Measurements from ENCODE around the gene ELMOD3.

Gene ELMOD3

DNA sequence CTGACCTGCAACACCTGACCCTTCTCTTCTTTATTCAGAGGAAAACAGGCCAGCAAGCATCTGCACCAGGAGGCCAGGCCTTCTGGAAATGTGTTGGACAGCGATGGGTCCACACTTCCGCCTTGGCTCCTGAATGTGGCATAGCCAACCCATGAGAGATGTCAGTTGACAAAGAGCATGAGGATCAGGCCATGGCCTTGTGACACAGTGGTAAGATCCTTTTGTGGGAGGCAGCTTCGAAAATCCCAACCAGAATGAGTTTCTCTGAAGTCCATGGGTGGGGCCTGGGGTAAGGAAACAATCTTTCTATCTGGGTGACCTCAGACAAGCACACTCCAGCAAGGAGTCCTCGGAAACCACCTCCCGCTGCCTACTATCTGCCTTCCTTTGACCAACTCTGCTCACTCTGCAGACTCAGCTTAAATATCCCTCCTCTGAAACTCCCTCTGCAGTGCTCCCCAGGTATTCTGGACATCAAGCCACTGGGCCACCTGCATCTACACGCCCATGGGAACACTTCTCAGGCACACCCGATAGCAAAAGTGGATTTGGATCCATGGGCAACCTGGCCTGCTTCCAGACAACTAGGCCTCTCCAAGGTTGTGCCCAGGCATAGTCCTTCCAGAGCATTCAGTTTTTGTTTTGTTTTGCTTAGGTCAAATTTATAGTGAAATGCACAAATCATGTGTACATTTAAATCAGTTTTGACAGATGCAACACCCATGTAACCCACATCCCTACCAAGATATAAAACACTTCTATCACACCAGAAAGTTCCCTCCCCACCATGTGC, 60.4 kb downstream of the ELMOD3 start:
- Histone ChIP-seq H2AFZ (ENCODE audit: low read length) (no peak overlapping the region), H3K4me2 (ENCODE audit: low read depth, low read length) (no peak overlapping the region), H3K4me1 (ENCODE audit: low read length) (peaks cover 10% of the 10 kb centered on the region), H3F3A (ENCODE audit: insufficient read depth, low read length) (peaks cover 7% of the 10 kb centered on the region; the same call in 1 of the 2 replicates), H4K20me1 (ENCODE audit: insufficient read depth, low read length) (no peaks in the 10 kb centered on the region), H3K9me2 (replicated peaks; ENCODE audit: insufficient read depth, low read length) (no peaks in the 10 kb centered on the region), H3K27ac (ENCODE audit: low read length) (no peak overlapping the region), H3K36me3 (replicated peaks; ENCODE audit: insufficient read depth, low read length) (no peaks in the 10 kb centered on the region), H3K4me3 (ENCODE audit: low read length) (no peak overlapping the region), H3K9ac (ENCODE audit: low read length) (no peak overlapping the region), H3K79me2 (ENCODE audit: low read length) (no peaks in the 10 kb centered on the region), H3K9me3 (replicated peaks; ENCODE audit: insufficient read depth, low read length) (no peaks in the 10 kb centered on the region), H3K27me3 (replicated peaks; ENCODE audit: insufficient read depth, low read length) (no peaks in the 10 kb centered on the region)
- DNase-seq, result no peak
- no peak for TF ChIP-seq EZH2phosphoT487 (IDR thresholded peaks at IDR 0.05; ENCODE audit: low read length)
- TF ChIP-seq, protein P1, sequence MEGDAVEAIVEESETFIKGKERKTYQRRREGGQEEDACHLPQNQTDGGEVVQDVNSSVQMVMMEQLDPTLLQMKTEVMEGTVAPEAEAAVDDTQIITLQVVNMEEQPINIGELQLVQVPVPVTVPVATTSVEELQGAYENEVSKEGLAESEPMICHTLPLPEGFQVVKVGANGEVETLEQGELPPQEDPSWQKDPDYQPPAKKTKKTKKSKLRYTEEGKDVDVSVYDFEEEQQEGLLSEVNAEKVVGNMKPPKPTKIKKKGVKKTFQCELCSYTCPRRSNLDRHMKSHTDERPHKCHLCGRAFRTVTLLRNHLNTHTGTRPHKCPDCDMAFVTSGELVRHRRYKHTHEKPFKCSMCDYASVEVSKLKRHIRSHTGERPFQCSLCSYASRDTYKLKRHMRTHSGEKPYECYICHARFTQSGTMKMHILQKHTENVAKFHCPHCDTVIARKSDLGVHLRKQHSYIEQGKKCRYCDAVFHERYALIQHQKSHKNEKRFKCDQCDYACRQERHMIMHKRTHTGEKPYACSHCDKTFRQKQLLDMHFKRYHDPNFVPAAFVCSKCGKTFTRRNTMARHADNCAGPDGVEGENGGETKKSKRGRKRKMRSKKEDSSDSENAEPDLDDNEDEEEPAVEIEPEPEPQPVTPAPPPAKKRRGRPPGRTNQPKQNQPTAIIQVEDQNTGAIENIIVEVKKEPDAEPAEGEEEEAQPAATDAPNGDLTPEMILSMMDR (IDR thresholded peaks at IDR 0.05; ENCODE audit: low read length), result no peak
- no peak for TF ChIP-seq EZH2 (optimal IDR thresholded peaks at IDR 0.05; ENCODE audit: low read depth, low read length)

DNA sequence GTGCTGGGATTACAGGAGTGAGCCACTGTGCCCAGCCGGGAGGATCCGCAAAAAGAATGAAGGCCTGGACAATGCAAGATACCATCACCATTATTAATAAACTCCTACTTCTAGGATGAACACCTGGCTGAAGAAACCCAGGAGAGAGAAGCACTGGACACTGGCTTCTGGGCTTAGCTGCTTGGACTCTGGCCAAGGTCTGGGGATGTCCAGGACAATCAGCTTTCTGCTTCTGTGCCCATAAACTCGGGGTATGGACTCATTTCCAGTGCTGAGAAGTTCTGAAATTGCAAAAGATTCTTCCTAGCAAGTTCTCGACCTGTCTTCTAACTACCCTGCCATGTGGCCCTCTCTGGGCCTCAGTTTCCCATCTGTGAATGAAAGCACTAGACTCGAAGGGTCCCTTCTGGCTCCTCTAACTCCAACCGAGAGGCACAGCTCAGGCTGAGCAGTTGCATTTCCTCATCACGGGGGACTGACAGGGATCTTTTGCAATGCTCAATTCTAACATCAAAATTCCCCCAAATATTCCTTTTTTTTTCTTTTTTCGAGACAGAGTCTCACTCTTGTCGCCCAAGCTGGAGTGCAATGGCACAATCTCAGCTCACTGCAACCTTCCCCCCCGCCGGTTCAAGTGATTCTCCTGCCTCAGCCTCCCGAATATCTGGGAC, 61.5 kb downstream of the ELMOD3 start:
- Histone ChIP-seq H3K9ac (ENCODE audit: low read length) (no peak overlapping the region), H3K27me3 (replicated peaks; ENCODE audit: insufficient read depth, low read length) (no peaks in the 10 kb centered on the region), H3K36me3 (replicated peaks; ENCODE audit: insufficient read depth, low read length) (no peaks in the 10 kb centered on the region), H3K9me3 (replicated peaks; ENCODE audit: insufficient read depth, low read length) (no peaks in the 10 kb centered on the region), H3K4me1 (ENCODE audit: low read length) (peaks cover 5% of the 10 kb centered on the region), H4K20me1 (ENCODE audit: insufficient read depth, low read length) (no peaks in the 10 kb centered on the region), H3K4me2 (ENCODE audit: low read depth, low read length) (no peak overlapping the region), H3K79me2 (ENCODE audit: low read length) (no peaks in the 10 kb centered on the region), H3K9me2 (replicated peaks; ENCODE audit: insufficient read depth, low read length) (no peaks in the 10 kb centered on the region), H3K27ac (ENCODE audit: low read length) (no peak overlapping the region), H3F3A (ENCODE audit: insufficient read depth, low read length) (peaks cover 7% of the 10 kb centered on the region; the same call in 1 of the 2 replicates), H3K4me3 (ENCODE audit: low read length) (no peak overlapping the region), H2AFZ (ENCODE audit: low read length) (no peak overlapping the region)
- no peak for DNase-seq
- TF ChIP-seq, protein P1 (IDR thresholded peaks at IDR 0.05; ENCODE audit: low read length), result no peak
- no peak for TF ChIP-seq EZH2phosphoT487 (IDR thresholded peaks at IDR 0.05; ENCODE audit: low read length)
- no peak for TF ChIP-seq EZH2 (optimal IDR thresholded peaks at IDR 0.05; ENCODE audit: low read depth, low read length)

DNA sequence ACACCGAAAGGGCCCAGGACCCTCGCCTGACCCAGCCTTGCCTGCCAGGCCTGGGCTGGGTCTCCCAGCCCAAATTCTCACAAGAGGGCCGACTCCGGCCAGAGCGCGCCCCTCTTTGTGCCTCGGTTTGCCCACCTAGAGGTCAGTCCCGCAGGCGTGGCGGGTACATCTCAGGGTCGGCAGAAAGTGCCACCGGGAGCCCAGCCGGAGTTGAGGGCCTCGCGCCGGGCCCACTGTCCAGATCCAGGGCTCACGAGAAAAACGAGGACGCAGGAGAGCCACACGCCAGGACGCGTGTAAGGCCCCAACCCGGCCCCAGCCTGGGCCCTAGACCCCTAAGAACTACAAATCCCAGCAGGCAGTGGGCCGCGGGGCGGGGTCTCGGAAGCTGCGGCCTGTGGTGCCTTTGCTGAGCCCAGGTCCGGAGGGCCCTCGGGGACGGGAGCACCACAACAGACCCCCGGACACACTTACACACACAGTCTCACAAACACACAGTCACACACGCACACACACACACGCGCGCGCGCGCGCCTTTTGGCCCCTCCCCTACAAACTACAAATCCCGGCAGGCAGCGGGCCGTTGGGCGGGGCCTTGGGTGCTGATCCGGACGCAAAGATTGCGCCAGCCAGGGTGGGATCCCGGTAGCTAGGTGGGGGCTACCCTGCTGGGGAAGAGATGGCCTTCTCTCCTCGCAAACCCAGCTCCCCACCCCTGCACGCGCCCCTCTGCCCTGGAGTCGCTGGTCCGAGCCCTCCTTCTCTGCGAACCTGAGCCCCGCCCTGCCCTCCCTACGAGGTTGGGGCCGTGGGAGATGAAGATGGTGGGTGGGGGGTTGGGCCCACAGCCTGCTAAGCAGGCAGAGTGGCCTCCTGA, 63.8 kb downstream of the ELMOD3 start, which contains the start of gene SH2D6:
TSS of gene SH2D6 (plus strand) at position 583 of the 877 bp plus-strand sequence. CDS start 10,752 bp downstream, outside the sequence.
- peaks cover 5% of the 10 kb centered on the region for H3K4me1 ChIP-seq (ENCODE audit: low read length)
- DNase-seq, result peak; percentile 83
- H3K4me2 ChIP-seq (ENCODE audit: low read depth, low read length), result peak within 1 kb of the TSS; percentile 99
- H4K20me1 ChIP-seq (ENCODE audit: insufficient read depth, low read length), result no peaks in the 10 kb centered on the region
- H3F3A ChIP-seq (ENCODE audit: insufficient read depth, low read length), result peaks cover 7% of the 10 kb centered on the region; the same call in 1 of the 2 replicates
- no peaks in the 10 kb centered on the region for H3K79me2 ChIP-seq (ENCODE audit: low read length)
- TF ChIP-seq, protein P1 (IDR thresholded peaks at IDR 0.05; ENCODE audit: low read length), result no peak
- TF ChIP-seq EZH2 (optimal IDR thresholded peaks at IDR 0.05; ENCODE audit: low read depth, low read length) (no peak), EZH2phosphoT487 (IDR thresholded peaks at IDR 0.05; ENCODE audit: low read length) (no peak)
- peak within 1 kb of the TSS; percentile 60; the same call in 1 of the 2 replicates for H3K27ac ChIP-seq (ENCODE audit: low read length)
- no peaks in the 10 kb centered on the region for H3K36me3 ChIP-seq (replicated peaks; ENCODE audit: insufficient read depth, low read length)
- H3K9me3 ChIP-seq (replicated peaks; ENCODE audit: insufficient read depth, low read length), result no peaks in the 10 kb centered on the region
- peak within 1 kb of the TSS; percentile 79 for H3K4me3 ChIP-seq (ENCODE audit: low read length)
- H3K9ac ChIP-seq (ENCODE audit: low read length), result peak within 1 kb of the TSS; percentile 84
- H3K27me3 ChIP-seq (replicated peaks; ENCODE audit: insufficient read depth, low read length), result no peaks in the 10 kb centered on the region
- no peaks in the 10 kb centered on the region for H3K9me2 ChIP-seq (replicated peaks; ENCODE audit: insufficient read depth, low read length)
- peak within 1 kb of the TSS; percentile 99 for H2AFZ ChIP-seq (ENCODE audit: low read length)
